ENCODE results near the gene WASHC4. TPM values are rescaled to one million over a fixed set of nuclear protein-coding genes. Genes with fewer than 3 reads are reported as not detected.

The WASHC4 gene
- total RNA-seq, 1 experiment from 2014 or later = 42.9 TPM

DNA sequence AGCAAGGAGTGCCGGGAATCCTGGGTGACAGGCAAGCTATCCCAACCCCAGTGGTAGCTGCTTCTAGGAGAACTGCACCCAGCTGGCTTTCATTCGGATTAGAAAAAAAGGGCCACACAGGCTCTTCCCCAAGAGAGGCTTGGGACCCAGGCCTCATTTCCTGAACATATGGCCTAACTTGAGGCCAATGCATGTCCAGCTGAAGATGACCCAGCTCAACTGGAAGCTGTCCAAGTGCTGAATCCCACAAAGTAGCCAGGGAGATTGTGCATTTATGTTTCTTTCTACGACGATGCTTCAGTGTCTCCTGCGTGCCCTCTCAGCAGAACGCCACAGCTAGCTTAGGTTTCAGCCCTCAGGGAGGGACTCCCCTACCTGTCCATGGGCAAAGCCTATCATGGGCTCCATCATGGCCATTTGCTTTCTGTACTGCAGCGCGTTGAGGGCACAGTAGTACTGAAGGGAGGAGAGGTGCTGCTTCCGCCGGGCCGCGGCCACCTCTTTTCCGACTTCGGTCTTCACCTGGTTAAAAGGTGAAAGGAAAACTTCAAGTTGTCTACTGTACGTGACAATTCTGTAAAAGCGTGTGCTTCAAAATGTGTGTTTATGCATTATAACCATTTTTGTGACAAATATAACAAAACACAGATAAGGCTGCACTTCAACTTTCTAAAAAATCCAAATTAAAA, 99.3 kb downstream of the WASHC4 start (continued):
- TF ChIP-seq, protein P1, sequence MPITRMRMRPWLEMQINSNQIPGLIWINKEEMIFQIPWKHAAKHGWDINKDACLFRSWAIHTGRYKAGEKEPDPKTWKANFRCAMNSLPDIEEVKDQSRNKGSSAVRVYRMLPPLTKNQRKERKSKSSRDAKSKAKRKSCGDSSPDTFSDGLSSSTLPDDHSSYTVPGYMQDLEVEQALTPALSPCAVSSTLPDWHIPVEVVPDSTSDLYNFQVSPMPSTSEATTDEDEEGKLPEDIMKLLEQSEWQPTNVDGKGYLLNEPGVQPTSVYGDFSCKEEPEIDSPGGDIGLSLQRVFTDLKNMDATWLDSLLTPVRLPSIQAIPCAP (CRISPR knock-in tag; IDR thresholded peaks at IDR 0.05) = no peak
- TF ChIP-seq, protein P2, sequence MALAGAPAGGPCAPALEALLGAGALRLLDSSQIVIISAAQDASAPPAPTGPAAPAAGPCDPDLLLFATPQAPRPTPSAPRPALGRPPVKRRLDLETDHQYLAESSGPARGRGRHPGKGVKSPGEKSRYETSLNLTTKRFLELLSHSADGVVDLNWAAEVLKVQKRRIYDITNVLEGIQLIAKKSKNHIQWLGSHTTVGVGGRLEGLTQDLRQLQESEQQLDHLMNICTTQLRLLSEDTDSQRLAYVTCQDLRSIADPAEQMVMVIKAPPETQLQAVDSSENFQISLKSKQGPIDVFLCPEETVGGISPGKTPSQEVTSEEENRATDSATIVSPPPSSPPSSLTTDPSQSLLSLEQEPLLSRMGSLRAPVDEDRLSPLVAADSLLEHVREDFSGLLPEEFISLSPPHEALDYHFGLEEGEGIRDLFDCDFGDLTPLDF (CRISPR knock-in tag; IDR thresholded peaks at IDR 0.05) = no peak
- no peak for TF ChIP-seq NFATC4 (CRISPR knock-in tag; IDR thresholded peaks at IDR 0.05)
- TF ChIP-seq, protein P3, sequence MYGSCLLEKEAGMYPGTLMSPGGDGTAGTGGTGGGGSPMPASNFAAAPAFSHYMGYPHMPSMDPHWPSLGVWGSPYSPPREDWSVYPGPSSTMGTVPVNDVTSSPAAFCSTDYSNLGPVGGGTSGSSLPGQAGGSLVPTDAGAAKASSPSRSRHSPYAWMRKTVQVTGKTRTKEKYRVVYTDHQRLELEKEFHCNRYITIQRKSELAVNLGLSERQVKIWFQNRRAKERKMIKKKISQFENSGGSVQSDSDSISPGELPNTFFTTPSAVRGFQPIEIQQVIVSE (CRISPR knock-in tag; IDR thresholded peaks at IDR 0.05; ENCODE audit: borderline replicate concordance) = no peak
- no peak for TF ChIP-seq NFYB (CRISPR knock-in tag; conservative IDR thresholded peaks at IDR 0.05; ENCODE audit: low read depth)

DNA sequence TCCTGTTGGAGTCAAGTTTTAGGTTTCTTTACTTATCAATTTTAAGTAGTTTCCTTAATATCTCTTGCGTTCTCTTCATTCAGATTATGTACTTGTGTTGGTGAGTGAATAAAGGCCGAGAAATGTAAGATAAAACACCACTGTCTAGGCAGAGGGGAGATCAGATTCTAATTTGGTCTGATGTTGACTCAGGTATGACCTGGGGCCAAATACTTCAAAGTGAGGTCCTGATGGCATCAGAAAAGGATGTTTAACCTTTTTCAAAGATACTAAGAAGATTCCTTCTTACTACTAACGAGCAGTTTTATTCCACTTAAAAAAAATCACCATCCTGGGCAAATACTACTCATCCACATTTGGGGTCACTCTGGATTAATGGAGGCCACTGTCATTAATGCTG, 101.6 kb downstream of the WASHC4 start:
- peaks cover 14% of the 10 kb centered on the region for H3K36me3 Mint-ChIP-seq
- DNase-seq (ENCODE audit: low spot score) (no peak), ATAC-seq (no peak)
- H3K4me1 Mint-ChIP-seq = no peaks in the 10 kb centered on the region
- H3K27ac Mint-ChIP-seq = no peak overlapping the region
- CTCF ChIA-PET = no interaction called here
- H3K4me3 Mint-ChIP-seq = no peak overlapping the region
- no peaks in the 10 kb centered on the region for H3K9me3 Mint-ChIP-seq
- no peak for TF ChIP-seq CBFB (CRISPR knock-in tag; IDR thresholded peaks at IDR 0.05; ENCODE audit: low read depth)
- POLR2A ChIA-PET = no interaction called here
- H3K27me3 Mint-ChIP-seq (ENCODE audit: low read depth) = no peaks in the 10 kb centered on the region

DNA sequence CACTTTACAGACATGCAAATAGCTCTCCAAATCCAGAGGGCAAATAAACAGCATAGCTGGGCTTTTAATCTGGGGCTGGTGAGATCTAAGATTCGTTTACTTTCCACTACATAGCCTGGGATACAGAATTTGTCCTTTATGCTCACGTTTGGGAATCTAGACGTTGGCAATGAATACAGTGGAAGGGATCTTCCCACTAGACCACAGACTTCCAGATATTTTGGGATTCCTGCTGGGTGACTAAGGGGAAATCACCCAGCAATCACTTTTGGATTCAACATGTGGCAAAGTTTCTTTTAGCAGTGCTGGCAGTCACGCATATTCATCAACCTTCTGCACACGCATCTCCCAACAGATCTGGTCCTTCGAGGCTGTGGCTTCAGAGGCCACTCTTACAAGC, 104.9 kb downstream of the WASHC4 start:
- ATAC-seq (no peak), DNase-seq (ENCODE audit: low spot score) (no peak)
- ChIA-PET CTCF (interaction anchor here (0.6 kb wide), 1 partner anchor 135 kb away, joined by 3 read pairs; no protein-coding TSS in a partner anchor), POLR2A (no interaction called here)
- peaks cover 16% of the 10 kb centered on the region for H3K36me3 Mint-ChIP-seq
- no peak overlapping the region for H3K4me3 Mint-ChIP-seq
- H3K27ac Mint-ChIP-seq = no peak overlapping the region
- TF ChIP-seq NFATC4 (CRISPR knock-in tag; IDR thresholded peaks at IDR 0.05) (no peak), PRRX2 (CRISPR knock-in tag; IDR thresholded peaks at IDR 0.05) (no peak), ZNF671 (CRISPR knock-in tag; IDR thresholded peaks at IDR 0.05) (no peak), RORB (CRISPR knock-in tag; IDR thresholded peaks at IDR 0.05) (no peak), FOXJ3 (CRISPR knock-in tag; IDR thresholded peaks at IDR 0.05; ENCODE audit: borderline replicate concordance) (no peak), MYBL2 (CRISPR knock-in tag; IDR thresholded peaks at IDR 0.05) (no peak), ESRRA (CRISPR knock-in tag; IDR thresholded peaks at IDR 0.05; ENCODE audit: borderline replicate concordance) (no peak), TEAD4 (CRISPR knock-in tag; IDR thresholded peaks at IDR 0.05) (no peak), GTF2I (CRISPR knock-in tag; conservative IDR thresholded peaks at IDR 0.05) (no peak), ETV6 (CRISPR knock-in tag; IDR thresholded peaks at IDR 0.05) (no peak), JUN (CRISPR knock-in tag; IDR thresholded peaks at IDR 0.05) (no peak), NR3C1 (CRISPR knock-in tag; conservative IDR thresholded peaks at IDR 0.05; ENCODE audit: low read depth) (no peak), CREB1 (CRISPR knock-in tag; IDR thresholded peaks at IDR 0.05) (no peak), IRF2 (CRISPR knock-in tag; IDR thresholded peaks at IDR 0.05; ENCODE audit: borderline replicate concordance, low read depth) (no peak)
- TF ChIP-seq, protein P4, sequence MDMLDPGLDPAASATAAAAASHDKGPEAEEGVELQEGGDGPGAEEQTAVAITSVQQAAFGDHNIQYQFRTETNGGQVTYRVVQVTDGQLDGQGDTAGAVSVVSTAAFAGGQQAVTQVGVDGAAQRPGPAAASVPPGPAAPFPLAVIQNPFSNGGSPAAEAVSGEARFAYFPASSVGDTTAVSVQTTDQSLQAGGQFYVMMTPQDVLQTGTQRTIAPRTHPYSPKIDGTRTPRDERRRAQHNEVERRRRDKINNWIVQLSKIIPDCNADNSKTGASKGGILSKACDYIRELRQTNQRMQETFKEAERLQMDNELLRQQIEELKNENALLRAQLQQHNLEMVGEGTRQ (CRISPR knock-in tag; IDR thresholded peaks at IDR 0.05) = no peak
- TF ChIP-seq, protein P5, sequence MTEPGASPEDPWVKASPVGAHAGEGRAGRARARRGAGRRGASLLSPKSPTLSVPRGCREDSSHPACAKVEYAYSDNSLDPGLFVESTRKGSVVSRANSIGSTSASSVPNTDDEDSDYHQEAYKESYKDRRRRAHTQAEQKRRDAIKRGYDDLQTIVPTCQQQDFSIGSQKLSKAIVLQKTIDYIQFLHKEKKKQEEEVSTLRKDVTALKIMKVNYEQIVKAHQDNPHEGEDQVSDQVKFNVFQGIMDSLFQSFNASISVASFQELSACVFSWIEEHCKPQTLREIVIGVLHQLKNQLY (CRISPR knock-in tag; IDR thresholded peaks at IDR 0.05) = no peak
- TF ChIP-seq, protein P6, sequence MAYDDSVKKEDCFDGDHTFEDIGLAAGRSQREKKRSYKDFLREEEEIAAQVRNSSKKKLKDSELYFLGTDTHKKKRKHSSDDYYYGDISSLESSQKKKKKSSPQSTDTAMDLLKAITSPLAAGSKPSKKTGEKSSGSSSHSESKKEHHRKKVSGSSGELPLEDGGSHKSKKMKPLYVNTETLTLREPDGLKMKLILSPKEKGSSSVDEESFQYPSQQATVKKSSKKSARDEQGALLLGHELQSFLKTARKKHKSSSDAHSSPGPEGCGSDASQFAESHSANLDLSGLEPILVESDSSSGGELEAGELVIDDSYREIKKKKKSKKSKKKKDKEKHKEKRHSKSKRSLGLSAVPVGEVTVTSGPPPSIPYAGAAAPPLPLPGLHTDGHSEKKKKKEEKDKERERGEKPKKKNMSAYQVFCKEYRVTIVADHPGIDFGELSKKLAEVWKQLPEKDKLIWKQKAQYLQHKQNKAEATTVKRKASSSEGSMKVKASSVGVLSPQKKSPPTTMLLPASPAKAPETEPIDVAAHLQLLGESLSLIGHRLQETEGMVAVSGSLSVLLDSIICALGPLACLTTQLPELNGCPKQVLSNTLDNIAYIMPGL (CRISPR knock-in tag; IDR thresholded peaks at IDR 0.05) = no peak
- TF ChIP-seq, protein P7, sequence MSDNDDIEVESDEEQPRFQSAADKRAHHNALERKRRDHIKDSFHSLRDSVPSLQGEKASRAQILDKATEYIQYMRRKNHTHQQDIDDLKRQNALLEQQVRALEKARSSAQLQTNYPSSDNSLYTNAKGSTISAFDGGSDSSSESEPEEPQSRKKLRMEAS (CRISPR knock-in tag; IDR thresholded peaks at IDR 0.05) = no peak
- no peaks in the 10 kb centered on the region for H3K27me3 Mint-ChIP-seq (ENCODE audit: low read depth)
- H3K9me3 Mint-ChIP-seq = no peaks in the 10 kb centered on the region
- H3K4me1 Mint-ChIP-seq = peaks cover 6% of the 10 kb centered on the region
